GM12878 (cell line): Measurements from ENCODE around the gene FANCG. TPM values are rescaled to one million over a fixed set of nuclear protein-coding genes. Genes with fewer than 3 reads are reported as not detected.
A peak's percentile ranks its signal among the peaks of the same experiment; 100 is the strongest.

Experiments
- BHLHE40 ChIP-seq, 2 experiments: fragments of 450-650 bp in 1 of 2; IDR thresholded peaks; 2 replicates each; pipeline ENCODE4 v1.6.1; 2011 to 2017; ENCODE audit warnings: low read depth in 2 of 2, borderline replicate concordance in 1 of 2, improper control_type of control experiment in 1 of 2, low read length in 1 of 2, mild to moderate bottlenecking in 1 of 2
- CBFB ChIP-seq: IDR thresholded peaks from 2 replicates; pipeline ENCODE4 v1.6.1; 2016; ENCODE audit warnings: antibody characterized with exemption, low read depth
- CBX5 ChIP-seq: sonication (generic); IDR thresholded peaks from 2 replicates; pipeline ENCODE4 v1.6.1; 2016; ENCODE audit warnings: low read depth, moderate library complexity, mild to moderate bottlenecking, inconsistent platforms
- CHD2 ChIP-seq: IDR thresholded peaks from 2 replicates; pipeline ENCODE4 v1.6.1; 2011; ENCODE audit warnings: low read depth, low read length, improper control_type of control experiment, borderline replicate concordance
- CREM ChIP-seq: IDR thresholded peaks from 2 replicates; pipeline ENCODE4 v1.6.1; 2014; ENCODE audit warnings: antibody characterized with exemption, low read depth
- GABPA ChIP-seq: IDR thresholded peaks from 2 replicates; pipeline ENCODE4 v1.6.1; 2014; ENCODE audit warnings: antibody characterized with exemption, low read depth, mild to moderate bottlenecking, inconsistent platforms
- IKZF1 ChIP-seq: fragments of 450-650 bp; conservative IDR thresholded peaks from 2 replicates; pipeline ENCODE4 v1.6.1; 2017; ENCODE audit warnings: antibody characterized with exemption, mild to moderate bottlenecking
- IKZF2 ChIP-seq, 2 experiments: fragments of 450-650 bp; IDR thresholded peaks; 2 replicates each; pipeline ENCODE4 v1.6.1; 2017; ENCODE audit warnings: mild to moderate bottlenecking in 2 of 2, moderate library complexity in 2 of 2
- RAD21 ChIP-seq: IDR thresholded peaks from 2 replicates; pipeline ENCODE4 v1.6.1; 2011; ENCODE audit warnings: mild to moderate bottlenecking, low read depth, low read length, moderate library complexity; ENCODE audit not compliant: insufficient read depth
- SMAD5 ChIP-seq: IDR thresholded peaks from 2 replicates; pipeline ENCODE4 v1.6.1; 2016; ENCODE audit warnings: antibody characterized with exemption, low read depth
- SMC3 ChIP-seq: IDR thresholded peaks from 2 replicates; pipeline ENCODE4 v1.6.1; 2011; ENCODE audit warnings: low read length, improper control_type of control experiment, borderline replicate concordance
- SREBF1 ChIP-seq: IDR thresholded peaks from 2 replicates; pipeline ENCODE4 v1.6.1; 2012; ENCODE audit warnings: mild to moderate bottlenecking, low read length
- TAF1 ChIP-seq: IDR thresholded peaks from 2 replicates; pipeline ENCODE4 v1.6.1; 2011; ENCODE audit warnings: mild to moderate bottlenecking, low read depth, low read length, borderline replicate concordance
- TBL1XR1 ChIP-seq: IDR thresholded peaks from 2 replicates; pipeline ENCODE4 v1.6.1; 2012; ENCODE audit warnings: low read depth, low read length, improper control_type of control experiment
- TCF3 ChIP-seq: IDR thresholded peaks from 2 replicates; pipeline ENCODE4 v1.6.1; 2012; ENCODE audit warnings: low read depth, mild to moderate bottlenecking, low read length, borderline replicate concordance; ENCODE audit not compliant: insufficient read depth
- TCF7 ChIP-seq: IDR thresholded peaks from 2 replicates; pipeline ENCODE4 v1.6.1; 2014; ENCODE audit warnings: antibody characterized with exemption, borderline replicate concordance
- ZNF207 ChIP-seq: fragments of 450-650 bp; IDR thresholded peaks from 2 replicates; pipeline ENCODE4 v1.6.1; 2014; ENCODE audit warnings: antibody characterized with exemption, mild to moderate bottlenecking, borderline replicate concordance
- ZNF217 ChIP-seq: fragments of 450-650 bp; IDR thresholded peaks from 2 replicates; pipeline ENCODE4 v1.6.1; 2017; ENCODE audit warnings: antibody characterized with exemption, mild to moderate bottlenecking
- ZNF622 ChIP-seq: fragments of 450-650 bp; IDR thresholded peaks from 2 replicates; pipeline ENCODE4 v1.6.1; 2017; ENCODE audit warnings: mild to moderate bottlenecking, inconsistent platforms
- polyA plus RNA-seq, 11 experiments: library from polyadenylated mRNA; depleted of rRNA in 4 of 11; unstranded in 6 of 11; stranded (reverse) in 5 of 11; fragments of >200 nt; fragmentation: Nextera tagmentation in 4 of 11; fragmentation: Illumina TruSeq in 1 of 11; extraction: Ambion mirVana in 4 of 11; extraction: Trizol in 1 of 11; gene quantifications; 1 replicate in 1 of 11; 2 replicates in 10 of 11; pipeline versions ENCODE4 v1.2.1 to v1.2.3, GENCODE V29; 2011 to 2016; ENCODE audit warnings: inconsistent platforms in 2 of 11, missing spikeins in 2 of 11, low read depth in 1 of 11
- total RNA-seq, 4 experiments: library from RNA; depleted of rRNA in 3 of 4; stranded (reverse); fragments of >200 nt in 3 of 4; fragmentation: Illumina TruSeq in 1 of 4; extraction: Trizol in 1 of 4; gene quantifications; 2 replicates each; pipeline versions ENCODE4 v1.2.1 to v1.2.3, GENCODE V29; 2013 to 2021
- TF ChIP-seq, protein P1 (sequence below): fragments of 450-650 bp; conservative IDR thresholded peaks from 2 replicates; pipeline ENCODE4 v1.6.1; 2017; ENCODE audit warnings: mild to moderate bottlenecking, moderate library complexity
- TF ChIP-seq, protein P2 (sequence below): fragments of 450-650 bp; IDR thresholded peaks from 2 replicates; pipeline ENCODE4 v1.6.1; 2017; ENCODE audit warnings: mild to moderate bottlenecking, moderate library complexity
- TF ChIP-seq, protein P3 (sequence below): IDR thresholded peaks from 2 replicates; pipeline ENCODE4 v1.6.1; 2012; ENCODE audit warnings: low read depth, low read length, improper control_type of control experiment

FANCG gene
- total and polyA plus RNA-seq, 10 of the 15 experiments (the other 5 are each of a cell fraction or from before 2014, with no cell fraction given) = 16.4 to 78.7 (median 45.4) TPM

DNA sequence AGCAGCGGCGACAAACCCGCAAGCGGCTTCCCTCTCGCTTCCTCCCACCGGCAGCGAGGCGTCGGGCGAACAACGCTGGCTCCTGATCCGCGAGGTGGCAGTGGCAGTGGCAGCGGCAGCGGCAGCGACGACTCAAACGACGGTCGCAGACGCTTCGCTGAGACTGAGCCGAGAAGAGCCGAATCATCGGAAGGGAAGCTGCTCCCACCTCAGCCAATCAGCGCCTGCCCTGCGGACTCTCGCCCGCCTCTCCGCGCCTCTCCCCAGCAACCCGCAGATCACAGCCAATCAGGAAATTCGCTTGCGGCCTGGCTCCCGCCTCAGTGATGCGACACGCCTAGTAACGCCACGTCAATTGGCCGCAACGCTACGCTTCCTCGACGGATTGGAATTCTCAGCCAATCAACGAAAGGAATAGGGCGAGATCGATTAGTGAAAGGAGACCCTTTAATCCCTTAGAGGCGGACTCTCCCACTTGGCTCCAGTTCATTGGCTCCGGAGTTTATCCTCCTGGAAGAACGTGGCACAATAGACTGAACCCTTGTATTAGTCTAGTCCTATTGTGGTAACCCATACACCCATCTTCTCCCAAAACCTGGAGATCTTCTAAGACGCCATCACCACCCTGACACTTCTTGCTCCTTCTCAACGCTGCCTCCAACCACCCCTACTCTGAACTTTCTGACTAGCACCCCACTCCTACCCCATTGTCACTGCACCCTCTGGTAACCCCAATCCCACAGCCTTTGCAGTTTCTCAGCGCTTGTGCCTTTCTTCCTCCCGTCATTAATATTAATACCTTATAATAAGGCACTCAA lies 7.1 kb downstream of the FANCG start, which contains the start of gene VCP (continued):
- TF ChIP-seq, protein P1, sequence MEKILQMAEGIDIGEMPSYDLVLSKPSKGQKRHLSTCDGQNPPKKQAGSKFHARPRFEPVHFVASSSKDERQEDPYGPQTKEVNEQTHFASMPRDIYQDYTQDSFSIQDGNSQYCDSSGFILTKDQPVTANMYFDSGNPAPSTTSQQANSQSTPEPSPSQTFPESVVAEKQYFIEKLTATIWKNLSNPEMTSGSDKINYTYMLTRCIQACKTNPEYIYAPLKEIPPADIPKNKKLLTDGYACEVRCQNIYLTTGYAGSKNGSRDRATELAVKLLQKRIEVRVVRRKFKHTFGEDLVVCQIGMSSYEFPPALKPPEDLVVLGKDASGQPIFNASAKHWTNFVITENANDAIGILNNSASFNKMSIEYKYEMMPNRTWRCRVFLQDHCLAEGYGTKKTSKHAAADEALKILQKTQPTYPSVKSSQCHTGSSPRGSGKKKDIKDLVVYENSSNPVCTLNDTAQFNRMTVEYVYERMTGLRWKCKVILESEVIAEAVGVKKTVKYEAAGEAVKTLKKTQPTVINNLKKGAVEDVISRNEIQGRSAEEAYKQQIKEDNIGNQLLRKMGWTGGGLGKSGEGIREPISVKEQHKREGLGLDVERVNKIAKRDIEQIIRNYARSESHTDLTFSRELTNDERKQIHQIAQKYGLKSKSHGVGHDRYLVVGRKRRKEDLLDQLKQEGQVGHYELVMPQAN = no peak
- no peak for TF ChIP-seq RAD21
- TF ChIP-seq GABPA = no peak; the same call in 1 of the 2 replicates
- 0 out of 2 replicates have a peak, but pooled peaks have one; percentile 63 for TF ChIP-seq TCF3
- TF ChIP-seq CHD2 = peak; percentile 97
- no peak for TF ChIP-seq ZNF207
- TF ChIP-seq SREBF1 = peak; percentile 39; the same call in 1 of the 2 replicates
- no peak for TF ChIP-seq TBL1XR1
- TF ChIP-seq SMC3 = 0 out of 2 replicates have a peak, but pooled peaks have one; percentile 0
- no peak; the same call in 1 of the 2 replicates for TF ChIP-seq IKZF1
- no peak for TF ChIP-seq TCF7
- peak; percentile 52; the same call in 1 of the 2 replicates for TF ChIP-seq CBFB
- peak; percentile 50; the same call in 1 of the 2 replicates for TF ChIP-seq TAF1
- peak; percentile 37 to 39; a peak in 2 of 4 replicates for TF ChIP-seq IKZF2 (IDR thresholded peaks at IDR 0.05)
- TF ChIP-seq ZNF622 = no peak
- TF ChIP-seq BHLHE40 (IDR thresholded peaks at IDR 0.05; ENCODE audit: borderline replicate concordance in 1 of 2, low read depth in 2 of 2, low read length in 1 of 2) = peak; percentile 89 to 91
- no peak for TF ChIP-seq CBX5
- TF ChIP-seq, protein P2, sequence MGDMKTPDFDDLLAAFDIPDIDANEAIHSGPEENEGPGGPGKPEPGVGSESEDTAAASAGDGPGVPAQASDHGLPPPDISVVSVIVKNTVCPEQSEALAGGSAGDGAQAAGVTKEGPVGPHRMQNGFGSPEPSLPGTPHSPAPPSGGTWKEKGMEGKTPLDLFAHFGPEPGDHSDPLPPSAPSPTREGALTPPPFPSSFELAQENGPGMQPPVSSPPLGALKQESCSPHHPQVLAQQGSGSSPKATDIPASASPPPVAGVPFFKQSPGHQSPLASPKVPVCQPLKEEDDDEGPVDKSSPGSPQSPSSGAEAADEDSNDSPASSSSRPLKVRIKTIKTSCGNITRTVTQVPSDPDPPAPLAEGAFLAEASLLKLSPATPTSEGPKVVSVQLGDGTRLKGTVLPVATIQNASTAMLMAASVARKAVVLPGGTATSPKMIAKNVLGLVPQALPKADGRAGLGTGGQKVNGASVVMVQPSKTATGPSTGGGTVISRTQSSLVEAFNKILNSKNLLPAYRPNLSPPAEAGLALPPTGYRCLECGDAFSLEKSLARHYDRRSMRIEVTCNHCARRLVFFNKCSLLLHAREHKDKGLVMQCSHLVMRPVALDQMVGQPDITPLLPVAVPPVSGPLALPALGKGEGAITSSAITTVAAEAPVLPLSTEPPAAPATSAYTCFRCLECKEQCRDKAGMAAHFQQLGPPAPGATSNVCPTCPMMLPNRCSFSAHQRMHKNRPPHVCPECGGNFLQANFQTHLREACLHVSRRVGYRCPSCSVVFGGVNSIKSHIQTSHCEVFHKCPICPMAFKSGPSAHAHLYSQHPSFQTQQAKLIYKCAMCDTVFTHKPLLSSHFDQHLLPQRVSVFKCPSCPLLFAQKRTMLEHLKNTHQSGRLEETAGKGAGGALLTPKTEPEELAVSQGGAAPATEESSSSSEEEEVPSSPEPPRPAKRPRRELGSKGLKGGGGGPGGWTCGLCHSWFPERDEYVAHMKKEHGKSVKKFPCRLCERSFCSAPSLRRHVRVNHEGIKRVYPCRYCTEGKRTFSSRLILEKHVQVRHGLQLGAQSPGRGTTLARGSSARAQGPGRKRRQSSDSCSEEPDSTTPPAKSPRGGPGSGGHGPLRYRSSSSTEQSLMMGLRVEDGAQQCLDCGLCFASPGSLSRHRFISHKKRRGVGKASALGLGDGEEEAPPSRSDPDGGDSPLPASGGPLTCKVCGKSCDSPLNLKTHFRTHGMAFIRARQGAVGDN = peak; percentile 12; the same call in 1 of the 2 replicates
- TF ChIP-seq SMAD5 = peak; percentile 92; the same call in 1 of the 2 replicates
- TF ChIP-seq, protein P3, sequence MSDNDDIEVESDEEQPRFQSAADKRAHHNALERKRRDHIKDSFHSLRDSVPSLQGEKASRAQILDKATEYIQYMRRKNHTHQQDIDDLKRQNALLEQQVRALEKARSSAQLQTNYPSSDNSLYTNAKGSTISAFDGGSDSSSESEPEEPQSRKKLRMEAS = peak; percentile 59; the same call in 1 of the 2 replicates
- TF ChIP-seq ZNF217 = no peak
- TF ChIP-seq CREM = peak; percentile 99
